Sigmoid colon (tissue), 4 donors: ENCODE results near the gene SNCG.
A peak's percentile ranks its signal among the peaks of the same experiment; 100 is the strongest.

Experiments
- POLR2A ChIP-seq, 2 donors: fragments of 450-650 bp; IDR thresholded peaks; one replicate each; pipeline ENCODE4 v1.6.1; 2016; ENCODE audit warnings: antibody characterized with exemption in 2 of 2, mild to moderate bottlenecking in 2 of 2, moderate library complexity in 2 of 2
- POLR2AphosphoS5 ChIP-seq, 4 donors: sonication (generic); formaldehyde crosslinking; IDR thresholded peaks; one replicate each; pipeline ENCODE4 v1.6.1; 2017; ENCODE audit warnings: antibody characterized with exemption in 4 of 4
- TF ChIP-seq, protein P1 (sequence below), 4 experiments: fragments of 450-650 bp in 3 of 4; fragments of 200-600 bp in 1 of 4; IDR thresholded peaks; one replicate each; pipeline ENCODE4 v1.5.1; 2016 to 2019; ENCODE audit warnings: antibody characterized with exemption in 4 of 4, mild to moderate bottlenecking in 3 of 4, moderate library complexity in 2 of 4

- TF ChIP-seq, protein P1, sequence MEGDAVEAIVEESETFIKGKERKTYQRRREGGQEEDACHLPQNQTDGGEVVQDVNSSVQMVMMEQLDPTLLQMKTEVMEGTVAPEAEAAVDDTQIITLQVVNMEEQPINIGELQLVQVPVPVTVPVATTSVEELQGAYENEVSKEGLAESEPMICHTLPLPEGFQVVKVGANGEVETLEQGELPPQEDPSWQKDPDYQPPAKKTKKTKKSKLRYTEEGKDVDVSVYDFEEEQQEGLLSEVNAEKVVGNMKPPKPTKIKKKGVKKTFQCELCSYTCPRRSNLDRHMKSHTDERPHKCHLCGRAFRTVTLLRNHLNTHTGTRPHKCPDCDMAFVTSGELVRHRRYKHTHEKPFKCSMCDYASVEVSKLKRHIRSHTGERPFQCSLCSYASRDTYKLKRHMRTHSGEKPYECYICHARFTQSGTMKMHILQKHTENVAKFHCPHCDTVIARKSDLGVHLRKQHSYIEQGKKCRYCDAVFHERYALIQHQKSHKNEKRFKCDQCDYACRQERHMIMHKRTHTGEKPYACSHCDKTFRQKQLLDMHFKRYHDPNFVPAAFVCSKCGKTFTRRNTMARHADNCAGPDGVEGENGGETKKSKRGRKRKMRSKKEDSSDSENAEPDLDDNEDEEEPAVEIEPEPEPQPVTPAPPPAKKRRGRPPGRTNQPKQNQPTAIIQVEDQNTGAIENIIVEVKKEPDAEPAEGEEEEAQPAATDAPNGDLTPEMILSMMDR (IDR thresholded peaks at IDR 0.05) = no peak
- TF ChIP-seq POLR2A (IDR thresholded peaks at IDR 0.05) (no peak), POLR2AphosphoS5 (IDR thresholded peaks at IDR 0.05) (peak in 2 of 4 donors; percentile 5 to 6)
Measured at GRCh38 chr10:86938260-86938659, 20.1 kb upstream of the SNCG start.
